Stimulated activated CD4-positive, alpha-beta T cell treated with anti-CD3 and anti-CD28 coated beads, TNF-alpha, amount 100 ng/mL, for 48 hours (primary cell): ENCODE data around the gene HTRA2.

Source experiments
- DNase-seq, 3 donors: peaks; one replicate each; pipeline ENCODE4 v3.0.0-alpha.2; 2020; ENCODE audit warnings: low read depth in 3 of 3

HTRA2 gene

DNA sequence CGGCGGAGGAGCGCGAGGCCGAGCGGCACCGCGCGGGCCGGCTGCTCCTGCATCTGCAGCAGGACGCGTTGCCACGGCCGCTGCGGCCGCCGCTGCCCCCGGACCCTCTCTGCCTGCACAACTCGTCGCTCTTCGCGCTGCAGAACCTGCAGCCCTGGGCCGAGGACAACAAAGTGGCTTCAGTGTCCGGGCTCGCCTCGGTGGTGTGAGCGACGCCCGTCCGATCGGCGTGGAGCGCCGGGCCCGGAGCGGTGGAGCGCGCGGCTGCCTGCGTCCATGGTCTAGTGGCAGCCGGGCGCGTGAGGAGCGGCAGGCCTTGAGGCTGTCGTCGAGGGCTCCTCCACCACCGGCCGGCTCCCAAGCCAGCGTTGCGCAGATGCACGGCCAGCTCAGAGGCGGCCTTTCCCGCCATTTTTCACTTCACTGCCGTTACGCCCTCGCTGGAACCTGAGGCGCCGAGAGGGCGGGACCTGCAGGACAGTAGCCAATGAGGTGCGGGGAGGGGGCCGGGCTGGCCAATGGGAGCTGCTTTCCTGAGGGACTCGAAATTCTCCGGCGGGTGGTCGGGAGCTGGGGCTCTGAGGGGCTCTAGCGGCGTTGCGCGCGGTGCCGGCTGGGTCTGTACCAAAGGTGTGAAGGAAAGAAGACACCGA lies 13.6 kb upstream of the HTRA2 start:
- peak in 2 of 3 donors; percentile 58 to 71 for DNase-seq

DNA sequence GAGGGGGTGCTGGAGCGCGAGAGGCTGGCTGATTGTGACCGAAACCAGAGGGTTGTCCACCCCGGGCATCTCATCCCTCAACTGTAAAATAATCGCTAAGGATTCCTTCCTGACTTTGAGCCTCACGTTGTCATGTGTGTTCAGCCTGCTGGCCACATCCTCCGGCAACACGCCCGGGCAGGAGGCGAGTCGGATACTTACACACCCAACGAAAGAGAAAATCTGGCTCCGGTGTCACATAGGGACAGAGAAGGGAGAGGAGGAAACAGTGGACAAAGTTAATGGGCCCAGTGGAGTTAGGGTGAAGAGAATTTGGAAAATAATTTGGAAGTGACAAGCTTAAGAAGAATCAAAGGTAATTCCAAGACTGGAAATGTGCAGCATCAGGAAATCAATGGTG lies 13.1 kb upstream of the HTRA2 start:
- no peak for DNase-seq

DNA sequence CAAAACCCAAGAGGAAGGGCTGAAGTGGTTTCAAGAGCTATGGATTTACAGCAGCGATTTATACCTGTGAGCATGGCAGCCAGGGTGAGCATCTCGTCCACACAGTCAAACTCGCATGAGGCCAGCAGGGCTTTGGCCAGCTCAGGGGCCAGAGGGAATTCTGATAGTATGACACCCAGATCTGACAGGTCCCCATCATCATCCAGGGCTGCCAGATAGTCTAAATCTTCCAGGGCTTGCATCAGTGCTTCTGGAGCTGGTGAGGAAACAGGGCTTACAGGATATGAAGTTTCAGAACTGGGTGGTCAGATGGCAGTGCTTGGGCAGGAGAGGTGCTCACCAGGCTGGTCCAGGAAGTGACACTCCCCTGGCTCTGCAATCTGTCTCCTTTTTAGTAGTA lies 7.2 kb upstream of the HTRA2 start:
- no peak for DNase-seq

DNA sequence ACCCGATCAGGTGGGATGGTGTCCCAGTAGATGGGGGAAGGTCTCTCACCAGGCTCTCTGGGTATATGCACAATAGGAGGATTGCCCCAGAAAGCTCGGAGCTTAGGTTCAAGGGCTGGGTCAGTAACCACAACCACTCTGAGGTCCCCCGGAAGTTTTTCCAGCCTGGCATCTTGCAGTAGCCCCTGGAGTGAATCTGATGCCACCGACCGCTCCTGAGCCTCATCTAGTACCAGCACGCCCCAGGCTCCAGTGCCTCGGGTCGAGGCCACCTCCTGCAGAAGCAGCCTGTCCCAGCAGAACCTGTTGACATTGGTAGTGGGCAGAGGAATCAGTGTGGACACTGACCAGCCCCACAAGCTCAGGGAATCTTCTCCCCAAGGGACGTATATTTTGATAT lies 5.7 kb upstream of the HTRA2 start:
- DNase-seq = no peak

DNA sequence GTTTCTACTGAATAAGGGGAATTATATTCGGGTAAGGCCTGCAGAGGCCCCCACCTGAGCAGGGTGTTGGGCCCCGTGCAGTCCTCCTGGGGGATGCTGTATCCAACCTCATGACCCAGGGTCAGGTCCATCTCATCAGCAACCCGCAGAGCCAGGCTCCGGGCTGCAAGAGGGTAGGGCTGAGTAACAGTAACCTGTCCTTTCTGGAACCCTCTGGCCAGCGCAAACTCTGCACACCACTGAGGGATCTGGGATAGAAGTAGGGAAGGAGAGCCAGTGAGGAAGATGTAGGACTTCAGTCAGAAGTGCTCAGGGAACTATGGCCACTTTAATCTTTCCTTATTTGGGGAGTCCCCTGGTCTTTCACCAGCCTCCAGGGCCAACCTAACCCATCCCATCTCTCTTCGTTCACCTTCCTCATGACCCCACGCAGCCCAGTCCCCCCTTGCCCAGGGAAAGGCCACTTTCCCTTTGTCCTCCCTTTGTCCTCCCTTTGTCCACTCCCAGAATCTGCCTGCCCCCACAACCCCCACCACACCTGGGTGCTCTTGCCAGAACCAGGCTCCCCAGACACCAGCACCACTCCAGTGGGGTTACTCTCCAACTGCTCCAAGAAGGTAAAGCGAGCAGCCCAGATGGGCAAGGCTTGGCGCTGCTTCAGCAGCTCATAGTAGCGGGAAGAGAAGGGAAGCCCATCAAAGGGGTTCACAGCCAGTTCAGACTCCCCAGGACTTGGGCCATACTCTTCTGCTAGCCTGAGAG lies 4.6 kb upstream of the HTRA2 start:
- DNase-seq = no peak

DNA sequence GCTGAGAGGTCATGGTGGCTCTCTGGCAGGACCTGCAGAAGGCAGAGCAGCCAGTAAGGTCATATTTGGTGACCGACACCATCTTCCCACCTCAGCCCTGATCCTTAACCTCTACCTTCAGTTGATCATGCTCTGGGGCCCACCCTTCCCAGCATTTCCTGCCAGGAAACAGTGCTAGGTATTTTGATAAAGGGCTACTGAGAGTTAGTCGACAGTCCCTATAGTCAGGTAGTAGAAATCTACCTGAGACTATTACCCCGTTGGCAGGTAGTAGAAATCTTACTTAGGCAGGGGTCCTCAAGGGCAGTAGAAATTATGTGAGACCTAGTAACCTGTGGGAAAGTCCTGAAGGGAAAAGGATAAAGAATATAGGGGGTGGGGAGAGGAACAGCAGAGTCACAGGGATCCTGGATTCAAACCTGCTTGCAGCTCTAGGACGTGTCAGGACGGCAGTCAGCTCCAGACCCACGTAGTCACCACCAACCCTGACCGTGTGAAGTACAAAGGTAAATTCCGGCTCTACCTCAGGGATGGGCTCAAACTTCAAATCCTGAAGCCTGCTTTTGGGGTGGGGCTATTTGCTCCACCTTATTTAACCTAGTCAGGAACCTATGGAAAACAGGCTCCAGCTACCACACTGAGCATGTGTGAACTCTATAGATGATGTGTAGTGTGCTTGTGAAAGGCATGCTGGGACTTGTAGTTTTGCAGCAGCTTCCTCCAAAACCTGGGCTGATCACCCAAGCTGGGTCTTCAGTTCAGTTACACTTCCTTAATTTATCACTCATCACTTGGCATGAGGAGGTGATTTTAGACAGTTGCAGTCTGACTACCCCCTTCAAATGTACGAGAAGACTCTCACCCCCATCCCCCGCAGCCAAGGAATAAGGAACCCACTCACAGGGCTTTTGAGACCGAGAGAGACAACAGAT lies 3.8 kb upstream of the HTRA2 start, which contains the start of gene DQX1:
Gene DQX1, minus strand, starts transcription at position 515 of the 932 bp plus-strand sequence. Its CDS starts 502 bp downstream, at position 13.
- DNase-seq = no peak

DNA sequence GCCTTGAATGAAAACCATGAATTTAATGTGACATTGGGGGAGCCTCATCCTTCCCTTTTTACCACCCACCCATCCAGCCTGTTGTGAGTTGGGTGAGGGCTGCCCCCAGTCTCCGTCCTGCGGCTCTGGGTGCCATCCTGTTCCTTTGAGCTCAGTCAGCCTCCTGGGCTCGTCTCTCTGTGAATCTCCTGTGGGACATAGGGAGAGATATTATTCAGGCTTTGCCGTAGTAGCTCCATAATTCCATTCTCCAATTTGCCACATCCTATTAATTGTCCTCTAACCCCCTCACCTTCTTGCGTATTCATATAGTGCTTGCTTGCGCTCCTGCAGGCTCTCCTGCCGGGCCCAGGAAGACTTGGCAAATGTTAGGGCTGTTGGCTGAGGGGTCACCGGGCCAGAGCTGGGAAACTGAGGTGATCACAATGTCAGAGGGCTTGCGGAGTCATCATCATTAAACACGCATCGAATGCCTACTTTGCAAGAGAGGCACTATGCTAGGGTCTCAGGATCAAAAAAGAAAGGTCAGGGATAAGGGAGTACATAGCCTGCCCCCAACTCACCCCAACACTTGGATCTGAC lies 3.0 kb upstream of the HTRA2 start:
- DNase-seq = no peak

DNA sequence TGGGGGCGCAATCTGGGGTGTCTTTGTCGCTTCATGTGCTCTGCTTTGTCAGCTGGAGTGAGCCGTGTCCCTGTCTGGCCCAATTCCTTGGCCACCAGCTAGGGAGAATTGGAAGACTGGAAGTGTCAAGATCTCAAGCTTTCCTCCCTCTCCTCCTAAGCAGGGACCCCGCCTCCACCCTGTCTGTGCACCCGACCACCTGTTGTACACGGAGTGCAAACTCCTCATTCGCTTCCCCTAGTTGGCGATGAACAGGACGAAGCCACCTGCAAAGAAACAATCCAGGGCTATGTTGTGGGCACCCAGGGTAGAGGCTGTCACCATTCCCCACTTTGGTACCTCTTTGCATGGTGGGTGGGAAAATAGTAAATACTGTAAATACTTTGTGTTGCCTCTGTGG lies 2.0 kb upstream of the HTRA2 start:
- DNase-seq = no peak

DNA sequence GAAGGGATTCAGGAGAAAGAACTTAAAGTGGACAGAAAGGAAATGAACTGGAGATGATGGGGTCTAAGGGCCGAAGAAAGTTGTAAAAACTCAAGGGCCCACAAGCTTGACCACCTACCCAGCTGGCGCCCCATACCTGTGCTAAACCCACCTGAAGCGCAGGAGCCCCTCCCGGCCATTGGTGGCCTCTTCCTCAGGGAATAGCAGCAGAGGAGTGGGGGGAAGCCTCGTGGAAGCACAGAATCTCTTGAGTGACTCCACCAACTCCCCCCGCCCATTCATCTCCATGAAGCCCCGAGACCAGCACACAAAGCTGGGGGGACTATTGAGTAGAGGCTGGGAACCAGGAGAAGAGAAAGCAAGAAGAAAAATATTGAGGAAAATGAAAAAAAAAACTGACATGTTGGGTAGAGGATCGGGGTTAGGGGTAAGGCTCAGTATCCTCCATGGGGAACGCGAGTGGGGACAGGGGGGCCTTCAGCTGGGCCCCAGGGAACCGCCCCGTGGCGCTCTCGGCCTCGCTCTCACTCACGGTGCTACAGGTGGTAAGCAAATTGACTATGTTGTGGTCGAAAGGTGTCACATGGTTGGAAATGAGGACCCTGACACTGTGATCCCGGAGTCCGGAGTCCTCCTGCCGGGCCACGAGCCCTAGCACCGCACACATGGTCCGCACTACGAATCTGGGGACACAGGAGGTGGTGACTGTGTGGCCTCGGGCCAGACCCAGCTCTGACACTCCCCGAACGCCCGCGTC lies 955 bp upstream of the HTRA2 start:
- DNase-seq = no peak

DNA sequence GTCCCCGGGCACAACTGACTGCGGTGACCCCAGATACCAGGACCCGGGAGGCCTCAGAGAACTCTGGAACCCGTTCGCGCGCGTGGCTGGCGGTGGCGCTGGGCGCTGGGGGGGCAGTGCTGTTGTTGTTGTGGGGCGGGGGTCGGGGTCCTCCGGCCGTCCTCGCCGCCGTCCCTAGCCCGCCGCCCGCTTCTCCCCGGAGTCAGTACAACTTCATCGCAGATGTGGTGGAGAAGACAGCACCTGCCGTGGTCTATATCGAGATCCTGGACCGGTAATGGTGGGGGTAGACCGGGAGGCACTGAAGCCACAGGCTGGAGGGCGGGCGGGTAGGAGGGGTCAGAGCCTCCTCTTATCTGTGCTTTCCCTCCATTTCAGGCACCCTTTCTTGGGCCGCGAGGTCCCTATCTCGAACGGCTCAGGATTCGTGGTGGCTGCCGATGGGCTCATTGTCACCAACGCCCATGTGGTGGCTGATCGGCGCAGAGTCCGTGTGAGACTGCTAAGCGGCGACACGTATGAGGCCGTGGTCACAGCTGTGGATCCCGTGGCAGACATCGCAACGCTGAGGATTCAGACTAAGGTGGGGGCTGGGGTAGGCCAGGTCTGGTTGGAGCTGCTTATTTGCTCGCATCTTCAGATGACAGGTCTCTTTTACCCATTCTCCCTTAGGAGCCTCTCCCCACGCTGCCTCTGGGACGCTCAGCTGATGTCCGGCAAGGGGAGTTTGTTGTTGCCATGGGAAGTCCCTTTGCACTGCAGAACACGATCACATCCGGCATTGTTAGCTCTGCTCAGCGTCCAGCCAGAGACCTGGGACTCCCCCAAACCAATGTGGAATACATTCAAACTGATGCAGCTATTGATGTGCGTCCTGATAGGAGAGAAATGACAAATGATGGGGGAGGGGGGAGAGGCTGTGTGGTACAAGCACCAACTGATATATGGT lies 780 bp downstream of the HTRA2 start:
- no peak for DNase-seq

DNA sequence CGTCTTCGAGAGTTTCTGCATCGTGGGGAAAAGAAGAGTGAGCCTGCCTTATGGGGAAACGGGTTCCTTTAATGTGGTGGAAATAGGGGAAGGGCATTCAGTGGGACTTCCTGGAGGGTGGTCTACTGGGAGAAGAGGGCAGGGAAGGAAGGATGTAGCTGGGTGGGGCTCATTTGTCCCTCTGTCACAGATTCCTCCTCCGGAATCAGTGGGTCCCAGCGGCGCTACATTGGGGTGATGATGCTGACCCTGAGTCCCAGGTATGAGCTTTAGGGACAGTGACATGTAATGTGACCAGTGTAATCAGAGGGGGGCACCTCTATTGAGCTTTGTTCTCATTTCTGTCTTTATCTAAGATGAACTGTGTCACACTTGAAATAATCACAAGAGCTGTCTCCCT lies 1.9 kb downstream of the HTRA2 start:
- no peak for DNase-seq

DNA sequence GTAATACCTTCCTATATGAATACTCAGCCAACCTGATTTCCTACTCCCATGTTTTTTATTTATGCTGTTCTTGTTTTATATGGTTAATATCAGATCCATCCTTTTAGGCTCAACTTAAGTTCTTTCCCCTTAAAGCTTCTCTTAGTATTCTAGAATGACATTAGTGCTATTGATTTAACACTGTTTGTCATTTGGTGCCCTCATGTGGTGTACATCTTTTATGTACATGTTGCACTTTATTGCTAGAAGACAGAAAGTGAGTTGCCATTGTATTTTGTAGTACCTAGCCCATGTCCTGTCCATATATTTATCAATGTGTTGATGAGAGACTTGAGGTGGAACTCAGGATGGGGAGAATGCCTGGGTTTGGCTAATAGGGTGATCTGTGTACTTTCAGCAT lies 2.5 kb downstream of the HTRA2 start:
- no peak for DNase-seq

DNA sequence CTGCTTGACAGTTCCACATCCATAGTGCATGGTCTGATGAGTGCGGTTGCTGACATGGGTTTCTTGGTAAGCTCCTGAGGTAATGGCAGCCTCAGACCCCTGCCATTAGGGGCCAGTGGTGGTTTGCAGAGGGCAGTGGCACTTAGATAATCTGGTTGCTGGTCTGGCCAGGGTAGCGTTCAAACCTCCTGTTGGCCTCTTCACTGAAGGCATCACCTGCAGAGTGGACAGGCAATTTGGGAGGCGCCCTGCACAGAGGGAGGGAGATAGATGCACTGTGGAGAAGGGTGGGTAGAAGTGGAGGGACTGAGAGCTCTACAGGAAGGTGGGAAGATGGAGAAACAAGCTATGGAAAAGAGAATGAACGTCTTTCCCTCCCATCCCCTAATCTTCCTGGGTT lies 3.7 kb downstream of the HTRA2 start:
- no peak for DNase-seq

DNA sequence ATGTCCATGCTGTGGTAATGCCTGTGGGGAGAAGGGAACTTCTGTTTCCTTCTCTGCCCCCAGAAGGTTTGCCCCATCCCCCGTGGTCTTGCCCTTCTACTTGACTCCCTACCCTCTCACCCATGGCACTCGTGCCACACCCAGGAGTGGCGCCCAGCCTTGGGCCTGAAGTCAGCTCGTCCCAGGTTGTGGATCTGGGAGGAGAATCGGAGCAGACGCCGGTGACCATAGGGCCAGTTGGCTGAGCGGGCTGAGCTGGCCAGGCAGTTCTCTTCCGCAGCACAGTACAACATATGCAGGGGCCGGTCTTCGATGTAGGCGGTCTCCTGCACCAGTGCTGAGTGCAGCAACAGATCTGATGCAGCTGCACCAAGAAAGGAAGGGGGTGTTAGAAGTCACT lies 4.7 kb downstream of the HTRA2 start:
- DNase-seq = no peak

DNA sequence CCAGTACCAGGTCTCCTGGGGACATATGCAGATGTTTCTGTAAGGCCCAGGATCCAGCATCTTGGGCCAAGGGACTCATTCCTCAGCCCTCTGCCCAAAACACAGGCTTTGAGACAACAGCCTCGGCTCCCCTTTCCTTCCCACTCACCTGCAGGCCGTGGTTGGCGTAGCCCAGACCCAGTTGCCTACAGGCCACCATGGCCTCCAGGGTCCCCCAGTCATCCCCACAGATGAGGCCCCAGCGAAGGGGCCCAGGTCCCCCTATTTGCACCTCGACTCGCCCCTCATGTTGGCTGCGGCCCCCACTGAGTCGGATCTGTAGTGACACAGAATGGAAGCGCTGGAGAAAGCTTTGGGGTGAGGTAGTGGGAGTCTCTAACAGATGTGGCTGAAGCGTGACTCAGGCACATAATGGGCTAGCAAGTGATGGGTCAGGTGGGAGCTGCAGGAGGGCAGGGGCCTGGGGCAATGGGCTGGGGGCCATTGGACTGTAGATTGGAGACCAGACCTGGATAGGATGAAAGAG lies 5.8 kb downstream of the HTRA2 start:
- DNase-seq = no peak

DNA sequence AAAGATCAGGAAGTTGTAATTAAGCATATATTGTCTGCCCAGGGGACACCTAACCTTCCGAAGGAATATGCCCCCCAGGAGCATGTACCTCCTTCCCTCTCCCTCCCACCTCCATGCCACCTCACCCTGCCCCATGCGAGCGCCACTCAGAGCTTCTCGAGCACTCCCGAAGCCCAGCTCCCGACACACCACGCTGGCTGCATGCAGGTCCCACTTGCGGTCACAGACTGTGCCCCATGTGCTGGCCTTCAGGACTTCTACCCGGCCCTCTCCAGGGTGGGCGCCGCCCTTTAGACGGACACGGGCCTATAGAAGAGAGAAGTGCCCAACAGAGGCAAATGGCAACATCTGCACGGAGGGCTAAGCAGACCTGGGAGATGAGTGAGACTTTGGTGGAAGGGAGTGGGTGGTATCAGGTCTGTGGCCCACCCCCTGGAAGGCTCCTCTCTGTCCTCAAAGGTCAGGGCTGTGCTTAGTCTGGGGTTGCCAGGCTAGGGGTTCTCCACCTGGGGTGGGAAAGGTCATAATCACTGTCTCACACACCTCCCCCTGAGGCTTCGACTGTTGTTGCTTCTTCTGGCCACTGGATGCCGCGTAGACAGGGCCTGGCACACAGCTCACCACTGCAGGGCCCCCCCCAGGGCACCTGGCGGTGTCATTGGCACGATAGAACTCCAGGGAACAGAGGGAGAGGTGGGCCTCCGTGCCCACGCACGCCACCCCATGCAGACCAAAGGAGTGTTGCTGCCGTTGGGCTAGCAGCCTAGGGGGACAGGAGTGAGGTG lies 6.6 kb downstream of the HTRA2 start:
- no peak for DNase-seq

DNA sequence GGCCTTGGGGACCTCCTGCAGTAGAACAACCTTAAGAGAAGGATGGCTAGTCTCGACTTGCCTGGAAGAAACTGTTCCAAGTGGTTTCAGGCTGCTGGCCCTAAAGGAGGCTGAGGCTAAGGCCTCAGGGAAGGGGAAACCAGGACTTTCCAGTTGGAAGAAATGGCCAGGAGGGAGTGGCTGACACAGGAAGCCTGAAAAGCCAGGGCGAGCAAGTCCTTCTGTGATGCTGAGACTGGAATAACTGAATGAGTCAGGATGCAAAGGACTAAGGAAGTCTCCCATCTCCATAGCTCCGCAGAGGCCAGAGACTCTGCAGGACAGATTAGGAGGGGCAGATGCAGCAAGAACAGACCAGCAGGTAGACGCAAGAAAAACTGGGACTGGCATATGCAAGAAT lies 7.4 kb downstream of the HTRA2 start:
- no peak for DNase-seq

DNA sequence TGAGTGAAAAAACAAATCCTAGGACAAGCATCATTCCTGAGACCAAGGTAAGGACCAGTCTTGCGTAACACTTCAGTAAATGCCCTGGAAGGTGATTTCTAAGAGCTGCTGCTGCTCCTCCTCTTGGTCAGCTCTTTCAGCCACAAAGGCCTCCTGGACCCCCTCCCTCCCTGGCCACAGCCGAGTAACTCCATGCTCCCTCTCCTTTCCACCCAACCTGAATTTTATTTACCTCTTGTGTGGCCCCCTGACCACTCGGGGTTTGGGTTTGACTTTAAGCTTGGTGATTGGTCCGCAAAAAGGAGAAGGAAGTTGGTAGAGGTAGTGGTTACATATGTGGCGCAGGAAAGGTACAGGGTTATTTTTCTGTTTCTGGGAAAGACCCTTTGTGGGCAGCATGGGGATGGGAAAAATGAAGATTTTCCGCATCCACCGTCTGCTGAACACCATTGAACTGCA lies 9.2 kb downstream of the HTRA2 start:
- DNase-seq = no peak

DNA sequence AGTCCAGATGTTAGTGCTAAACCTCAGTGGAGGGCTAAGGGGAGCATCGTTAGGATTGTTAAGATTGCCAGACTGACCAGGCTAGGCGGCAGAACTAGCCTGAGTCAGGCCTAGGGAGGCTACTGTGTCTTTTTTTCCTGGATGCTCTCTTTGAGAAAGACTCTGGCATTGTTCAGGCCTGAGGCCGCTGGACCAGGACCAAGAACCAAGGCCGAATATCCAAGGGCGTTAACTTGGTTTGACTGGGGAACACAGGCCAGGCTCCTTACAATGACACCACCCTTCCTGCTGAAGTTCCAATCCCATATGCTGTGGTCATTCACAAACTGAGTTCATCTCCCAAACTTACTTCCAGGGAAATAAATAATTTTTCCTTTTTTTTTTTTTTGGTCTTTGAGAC lies 10.6 kb downstream of the HTRA2 start:
- DNase-seq = no peak
